ENCODE results near the gene FAM53B.

Gene FAM53B

GRCh38 chr10:124629842-124630241 lies 114.3 kb downstream of the FAM53B start:
- no peak for DNase-seq (ENCODE audit: low spot score)

- DNase-seq (ENCODE audit: low spot score), result peak; percentile 63
Observed at GRCh38 chr10:124629415-124629814, 114.8 kb downstream of the FAM53B start.

GRCh38 chr10:124628676-124629021 lies 115.5 kb downstream of the FAM53B start:
- no peak for DNase-seq (ENCODE audit: low spot score)

- no peak for DNase-seq (ENCODE audit: low spot score)
Observed at GRCh38 chr10:124627866-124628675, 116.1 kb downstream of the FAM53B start.

- DNase-seq (ENCODE audit: low spot score), result no peak
Observed at GRCh38 chr10:124626759-124627380, 117.3 kb downstream of the FAM53B start.

- DNase-seq (ENCODE audit: low spot score), result no peak
Observed at GRCh38 chr10:124625831-124626238, 118.3 kb downstream of the FAM53B start.

GRCh38 chr10:124624895-124625294 lies 119.3 kb downstream of the FAM53B start:
- DNase-seq (ENCODE audit: low spot score), result no peak

GRCh38 chr10:124624466-124624865 lies 119.7 kb downstream of the FAM53B start:
- no peak for DNase-seq (ENCODE audit: low spot score)

- DNase-seq (ENCODE audit: low spot score), result no peak
Observed at GRCh38 chr10:124624006-124624405, 120.2 kb downstream of the FAM53B start.

- DNase-seq (ENCODE audit: low spot score), result no peak
Observed at GRCh38 chr10:124622866-124623536, 121.2 kb downstream of the FAM53B start.

- no peak for DNase-seq (ENCODE audit: low spot score)
Observed at GRCh38 chr10:124622158-124622557, 122.0 kb downstream of the FAM53B start.

GRCh38 chr10:124621637-124622036 lies 122.5 kb downstream of the FAM53B start:
- peak; percentile 80 for DNase-seq (ENCODE audit: low spot score)

- no peak for DNase-seq (ENCODE audit: low spot score)
Observed at GRCh38 chr10:124619802-124620490, 124.2 kb downstream of the FAM53B start.

GRCh38 chr10:124619195-124619594 lies 125.0 kb downstream of the FAM53B start:
- no peak for DNase-seq (ENCODE audit: low spot score)

- DNase-seq (ENCODE audit: low spot score), result no peak
Observed at GRCh38 chr10:124618470-124619073, 125.6 kb downstream of the FAM53B start.

- DNase-seq (ENCODE audit: low spot score), result no peak
Observed at GRCh38 chr10:124616836-124617130, 127.4 kb downstream of the FAM53B start.

GRCh38 chr10:124616040-124616835 lies 127.9 kb downstream of the FAM53B start:
- no peak for DNase-seq (ENCODE audit: low spot score)

- no peak for DNase-seq (ENCODE audit: low spot score)
Observed at GRCh38 chr10:124615259-124615658, 128.9 kb downstream of the FAM53B start.

GRCh38 chr10:124614003-124614659 lies 130.0 kb downstream of the FAM53B start:
- no peak for DNase-seq (ENCODE audit: low spot score)

GRCh38 chr10:124612611-124613498 lies 131.3 kb downstream of the FAM53B start:
- peak; percentile 50 for DNase-seq (ENCODE audit: low spot score)
